ENCODE results near the gene CBLIF. TPM values are rescaled to one million over a fixed set of nuclear protein-coding genes. Genes with fewer than 3 reads are reported as not detected.
A peak's percentile ranks its signal among the peaks of the same experiment; 100 is the strongest.
"Not testable (repeated sequence)": the region's sequence is repeated elsewhere in the genome, so short reads cannot be mapped to it uniquely, and the experiment has no call there.

Gene CBLIF
- total RNA-seq, 1 donor from 2014 or later, result not detected

DNA sequence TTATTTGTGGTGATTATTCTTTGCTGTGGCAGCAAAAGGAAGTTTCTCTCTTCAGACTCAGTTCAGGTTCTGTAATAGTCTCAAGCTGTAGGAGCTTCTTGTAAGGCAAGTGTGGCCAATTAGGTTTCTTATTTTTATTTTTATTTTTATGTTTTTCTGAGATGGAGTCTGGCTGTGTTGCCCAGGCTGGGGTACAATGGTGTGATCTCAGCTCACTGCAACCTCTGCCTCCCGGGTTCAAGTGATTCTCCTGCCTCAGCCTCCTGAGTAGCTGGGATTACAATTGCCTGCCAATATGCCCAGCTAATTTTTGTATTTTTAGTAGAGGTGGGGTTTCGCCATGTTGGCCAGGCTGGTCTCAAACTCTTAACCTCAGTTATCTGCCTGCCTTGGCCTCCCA is 4.3 kb upstream of the CBLIF start:
- H3K9ac ChIP-seq (ENCODE audit: low read depth in 1 of 3, low read length in 3 of 3); H3K4me3 ChIP-seq (ENCODE audit: low read length in 3 of 3); H3K27ac ChIP-seq (ENCODE audit: low read depth, low read length); H3K4me1 ChIP-seq (ENCODE audit: control insufficient read depth in 3 of 3, insufficient read depth in 3 of 3, low read length in 3 of 3); H3K9me3 ChIP-seq (ENCODE audit: control insufficient read depth in 3 of 3, low read length in 3 of 3); H3K27me3 ChIP-seq (ENCODE audit: control insufficient read depth in 3 of 3, insufficient read depth in 3 of 3, low read length in 3 of 3); H3K36me3 ChIP-seq (ENCODE audit: control insufficient read depth in 3 of 3, insufficient read depth in 3 of 3, low read length in 3 of 3): not testable (repeated sequence)

DNA sequence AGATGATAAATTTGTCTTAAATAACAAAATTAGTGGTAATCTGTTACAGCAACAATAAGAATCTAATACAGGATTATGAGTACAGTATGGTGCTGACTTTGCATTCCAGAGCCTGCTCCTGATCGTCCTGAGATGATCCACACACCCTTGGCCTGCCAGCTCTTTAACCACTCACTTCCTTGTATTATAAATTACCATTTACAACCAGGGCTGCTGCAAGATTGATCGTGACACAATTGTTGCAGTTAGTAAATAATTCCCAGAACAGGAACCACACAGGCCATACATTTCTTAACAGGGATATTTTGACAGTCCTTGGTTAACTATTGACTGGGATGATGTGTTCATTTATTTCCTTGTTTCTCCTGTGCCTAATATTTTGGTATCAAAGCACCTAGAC is 3.8 kb upstream of the CBLIF start:
- Histone ChIP-seq H3K9me3 (ENCODE audit: control insufficient read depth in 3 of 3, low read length in 3 of 3) (no peaks in the 10 kb centered on the region), H3K4me1 (ENCODE audit: control insufficient read depth in 3 of 3, insufficient read depth in 3 of 3, low read length in 3 of 3) (no peaks in the 10 kb centered on the region), H3K36me3 (ENCODE audit: control insufficient read depth in 3 of 3, insufficient read depth in 3 of 3, low read length in 3 of 3) (no peaks in the 10 kb centered on the region), H3K27me3 (ENCODE audit: control insufficient read depth in 3 of 3, insufficient read depth in 3 of 3, low read length in 3 of 3) (no peaks in the 10 kb centered on the region), H3K9ac (ENCODE audit: low read depth in 1 of 3, low read length in 3 of 3) (no peak overlapping the region), H3K4me3 (ENCODE audit: low read length in 3 of 3) (no peak overlapping the region), H3K27ac (ENCODE audit: low read depth, low read length) (no peak overlapping the region)

DNA sequence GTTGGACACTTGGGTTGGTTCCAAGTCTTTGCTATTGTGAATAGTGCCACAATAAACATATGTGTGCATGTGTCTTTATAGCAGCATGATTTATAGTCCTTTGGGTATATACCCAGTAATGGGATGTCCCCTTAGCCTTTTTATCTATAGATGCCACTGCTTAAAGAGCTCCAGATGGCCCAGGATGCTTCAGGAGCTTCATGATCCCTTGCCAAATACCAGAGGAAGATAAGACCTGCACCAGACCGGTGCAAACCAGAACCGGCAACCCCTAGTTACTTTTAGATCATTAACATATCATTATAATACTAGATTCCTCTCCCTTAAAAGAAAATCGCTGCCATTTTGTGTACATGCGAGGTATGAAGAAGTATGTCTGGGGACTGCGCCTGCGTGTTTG is 3.1 kb upstream of the CBLIF start:
- not testable (repeated sequence) for H3K27me3 ChIP-seq (ENCODE audit: control insufficient read depth in 3 of 3, insufficient read depth in 3 of 3, low read length in 3 of 3); H3K9ac ChIP-seq (ENCODE audit: low read depth in 1 of 3, low read length in 3 of 3); H3K36me3 ChIP-seq (ENCODE audit: control insufficient read depth in 3 of 3, insufficient read depth in 3 of 3, low read length in 3 of 3); H3K9me3 ChIP-seq (ENCODE audit: control insufficient read depth in 3 of 3, low read length in 3 of 3); H3K27ac ChIP-seq (ENCODE audit: low read depth, low read length); H3K4me1 ChIP-seq (ENCODE audit: control insufficient read depth in 3 of 3, insufficient read depth in 3 of 3, low read length in 3 of 3); H3K4me3 ChIP-seq (ENCODE audit: low read length in 3 of 3)

DNA sequence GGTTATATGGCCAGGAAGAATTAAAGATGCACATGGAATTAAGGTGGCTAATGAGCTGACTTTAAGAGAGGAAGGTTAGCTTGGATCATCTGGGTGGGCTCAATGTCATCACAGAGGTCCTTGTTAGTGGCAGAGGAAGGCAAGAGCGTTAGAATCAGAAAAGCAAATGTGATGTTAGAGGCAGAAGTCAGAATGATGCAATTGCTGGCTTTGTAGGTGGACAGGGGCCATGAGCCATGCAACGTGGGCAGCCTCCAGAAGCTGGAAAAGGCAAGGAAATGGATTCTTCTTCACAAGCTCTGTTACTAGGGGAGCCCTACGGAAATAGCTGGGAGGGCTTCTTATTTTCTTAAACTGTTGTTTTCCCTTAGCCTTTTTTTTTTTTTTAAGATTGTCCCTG is 2.3 kb upstream of the CBLIF start:
- Histone ChIP-seq H3K4me3 (ENCODE audit: low read length in 3 of 3) (no peak overlapping the region), H3K9ac (ENCODE audit: low read depth in 1 of 3, low read length in 3 of 3) (no peak overlapping the region), H3K36me3 (ENCODE audit: control insufficient read depth in 3 of 3, insufficient read depth in 3 of 3, low read length in 3 of 3) (no peaks in the 10 kb centered on the region), H3K27ac (ENCODE audit: low read depth, low read length) (no peak overlapping the region), H3K27me3 (ENCODE audit: control insufficient read depth in 3 of 3, insufficient read depth in 3 of 3, low read length in 3 of 3) (no peaks in the 10 kb centered on the region), H3K4me1 (ENCODE audit: control insufficient read depth in 3 of 3, insufficient read depth in 3 of 3, low read length in 3 of 3) (no peaks in the 10 kb centered on the region), H3K9me3 (ENCODE audit: control insufficient read depth in 3 of 3, low read length in 3 of 3) (no peaks in the 10 kb centered on the region)

DNA sequence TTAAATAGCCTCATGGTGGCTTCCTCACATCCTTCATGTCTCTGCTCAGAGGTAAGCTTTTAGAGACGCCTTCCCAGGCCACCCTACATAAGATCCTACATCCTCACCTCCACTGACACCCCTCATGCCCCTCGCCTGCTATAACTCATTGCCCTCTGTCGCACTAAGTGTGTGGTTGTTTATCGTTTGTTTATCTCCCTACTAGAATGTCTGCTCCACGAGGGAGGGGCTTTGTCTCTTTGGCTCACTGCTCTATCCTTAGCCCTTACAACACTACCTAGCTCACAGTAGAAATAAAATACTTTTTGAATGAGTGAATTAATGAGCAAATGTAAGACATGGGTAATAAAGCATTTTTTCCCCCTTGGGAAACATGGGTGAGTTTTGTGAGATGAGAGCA is 1.3 kb upstream of the CBLIF start:
- Histone ChIP-seq H3K27ac (ENCODE audit: low read depth, low read length) (no peak overlapping the region), H3K36me3 (ENCODE audit: control insufficient read depth in 3 of 3, insufficient read depth in 3 of 3, low read length in 3 of 3) (no peaks in the 10 kb centered on the region), H3K4me3 (ENCODE audit: low read length in 3 of 3) (no peak overlapping the region), H3K27me3 (ENCODE audit: control insufficient read depth in 3 of 3, insufficient read depth in 3 of 3, low read length in 3 of 3) (no peaks in the 10 kb centered on the region), H3K9ac (ENCODE audit: low read depth in 1 of 3, low read length in 3 of 3) (no peak overlapping the region), H3K9me3 (ENCODE audit: control insufficient read depth in 3 of 3, low read length in 3 of 3) (no peaks in the 10 kb centered on the region), H3K4me1 (ENCODE audit: control insufficient read depth in 3 of 3, insufficient read depth in 3 of 3, low read length in 3 of 3) (no peaks in the 10 kb centered on the region)

DNA sequence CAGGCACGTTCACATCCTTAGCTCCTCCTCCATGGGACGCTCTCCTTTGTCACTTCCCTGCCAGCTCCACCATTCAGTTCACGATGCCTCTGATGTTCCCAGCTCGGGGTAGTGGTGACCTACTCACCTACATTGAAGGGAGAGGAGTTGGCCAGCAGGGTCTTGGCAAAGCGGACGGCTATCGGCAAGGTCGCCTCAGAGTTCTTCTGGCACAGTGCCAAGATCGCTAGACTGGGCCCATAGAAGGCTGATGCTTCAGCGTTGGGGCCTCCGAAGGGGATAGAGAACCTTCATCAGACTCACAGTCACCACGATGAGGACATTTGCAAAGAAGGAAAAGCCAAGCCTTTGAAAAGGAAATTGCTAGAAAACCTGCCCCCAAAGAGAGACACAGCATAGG is 3.0 kb downstream of the CBLIF start:
- no peak overlapping the region for H3K4me3 ChIP-seq (ENCODE audit: low read length in 3 of 3)
- H3K36me3 ChIP-seq (ENCODE audit: control insufficient read depth in 3 of 3, insufficient read depth in 3 of 3, low read length in 3 of 3), result no peaks in the 10 kb centered on the region
- no peak overlapping the region for H3K9ac ChIP-seq (ENCODE audit: low read depth in 1 of 3, low read length in 3 of 3)
- no peaks in the 10 kb centered on the region for H3K27me3 ChIP-seq (ENCODE audit: control insufficient read depth in 3 of 3, insufficient read depth in 3 of 3, low read length in 3 of 3)
- no peaks in the 10 kb centered on the region for H3K9me3 ChIP-seq (ENCODE audit: control insufficient read depth in 3 of 3, low read length in 3 of 3)
- no peak overlapping the region for H3K27ac ChIP-seq (ENCODE audit: low read depth, low read length)
- no peaks in the 10 kb centered on the region for H3K4me1 ChIP-seq (ENCODE audit: control insufficient read depth in 3 of 3, insufficient read depth in 3 of 3, low read length in 3 of 3)

DNA sequence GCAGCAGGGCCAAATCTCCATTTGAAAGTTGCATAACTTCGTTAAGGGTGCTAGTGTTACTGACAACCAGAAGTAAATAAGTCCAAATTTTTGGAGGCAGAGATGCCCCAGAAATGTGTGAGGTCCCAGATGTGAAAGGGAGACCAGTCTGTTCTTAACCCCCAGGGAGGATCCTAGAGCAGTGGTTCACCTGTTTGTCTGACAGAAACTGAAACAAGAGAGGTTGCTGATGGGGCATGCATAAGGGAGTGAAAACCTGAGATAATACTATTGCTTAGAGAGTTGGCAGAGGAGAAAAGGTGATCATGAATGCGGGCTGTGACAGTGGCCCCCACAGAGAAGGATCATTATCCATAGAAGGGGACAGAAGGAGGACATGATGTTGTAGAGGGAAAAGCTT is 3.8 kb downstream of the CBLIF start:
- no peak overlapping the region for H3K4me3 ChIP-seq (ENCODE audit: low read length in 3 of 3)
- no peaks in the 10 kb centered on the region for H3K4me1 ChIP-seq (ENCODE audit: control insufficient read depth in 3 of 3, insufficient read depth in 3 of 3, low read length in 3 of 3)
- no peak overlapping the region for H3K27ac ChIP-seq (ENCODE audit: low read depth, low read length)
- no peaks in the 10 kb centered on the region for H3K27me3 ChIP-seq (ENCODE audit: control insufficient read depth in 3 of 3, insufficient read depth in 3 of 3, low read length in 3 of 3)
- H3K36me3 ChIP-seq (ENCODE audit: control insufficient read depth in 3 of 3, insufficient read depth in 3 of 3, low read length in 3 of 3), result no peaks in the 10 kb centered on the region
- H3K9ac ChIP-seq (ENCODE audit: low read depth in 1 of 3, low read length in 3 of 3), result no peak overlapping the region
- H3K9me3 ChIP-seq (ENCODE audit: control insufficient read depth in 3 of 3, low read length in 3 of 3), result no peaks in the 10 kb centered on the region

DNA sequence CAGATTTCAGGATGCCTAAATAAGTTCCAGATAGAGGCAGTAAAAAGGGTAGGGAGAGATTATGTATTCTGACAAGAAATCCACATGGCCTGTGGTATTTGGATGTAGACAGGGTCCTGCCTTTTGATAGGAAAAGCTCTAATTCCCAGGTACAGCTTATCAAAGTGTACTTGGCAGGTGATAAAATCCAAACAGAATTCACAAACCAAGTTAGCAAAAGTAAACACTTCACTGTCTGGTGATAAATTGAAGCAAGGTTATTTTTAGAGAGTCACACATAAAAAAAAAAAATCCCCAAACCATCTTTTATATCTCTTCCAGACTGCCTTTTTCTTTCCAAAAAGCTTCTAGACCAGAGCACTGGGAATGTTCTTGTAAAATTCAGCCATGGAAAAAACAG is 5.7 kb downstream of the CBLIF start:
- Histone ChIP-seq H3K9ac (ENCODE audit: low read depth in 1 of 3, low read length in 3 of 3) (no peak overlapping the region), H3K27me3 (ENCODE audit: control insufficient read depth in 3 of 3, insufficient read depth in 3 of 3, low read length in 3 of 3) (no peaks in the 10 kb centered on the region), H3K27ac (ENCODE audit: low read depth, low read length) (no peak overlapping the region), H3K9me3 (ENCODE audit: control insufficient read depth in 3 of 3, low read length in 3 of 3) (no peaks in the 10 kb centered on the region), H3K36me3 (ENCODE audit: control insufficient read depth in 3 of 3, insufficient read depth in 3 of 3, low read length in 3 of 3) (no peaks in the 10 kb centered on the region), H3K4me3 (ENCODE audit: low read length in 3 of 3) (no peak overlapping the region), H3K4me1 (ENCODE audit: control insufficient read depth in 3 of 3, insufficient read depth in 3 of 3, low read length in 3 of 3) (no peaks in the 10 kb centered on the region)

DNA sequence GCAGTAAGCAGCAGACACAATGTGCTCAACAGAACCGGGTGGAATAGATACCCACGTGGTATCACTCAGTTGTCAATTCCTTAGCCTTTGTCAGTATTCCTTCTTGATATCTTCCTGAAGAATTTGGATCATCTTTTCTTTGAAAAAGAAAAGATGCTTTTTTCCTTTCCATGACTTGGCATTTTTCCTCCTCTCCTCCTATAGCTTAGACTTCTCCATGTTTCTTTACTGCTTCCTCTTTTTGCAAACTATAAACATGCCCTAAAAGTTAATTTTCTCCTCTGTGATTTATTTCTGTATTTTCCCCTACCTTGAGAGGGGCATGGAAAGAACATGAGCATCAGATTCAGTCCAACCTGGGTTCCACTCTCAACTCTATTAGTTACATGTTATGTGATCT is 11.7 kb downstream of the CBLIF start:
- no peaks in the 10 kb centered on the region for H3K36me3 ChIP-seq (ENCODE audit: control insufficient read depth in 3 of 3, insufficient read depth in 3 of 3, low read length in 3 of 3)
- H3K4me3 ChIP-seq (ENCODE audit: low read length in 3 of 3), result no peak overlapping the region
- no peaks in the 10 kb centered on the region for H3K9me3 ChIP-seq (ENCODE audit: control insufficient read depth in 3 of 3, low read length in 3 of 3)
- H3K27ac ChIP-seq (ENCODE audit: low read depth, low read length), result no peak overlapping the region
- H3K4me1 ChIP-seq (ENCODE audit: control insufficient read depth in 3 of 3, insufficient read depth in 3 of 3, low read length in 3 of 3), result no peaks in the 10 kb centered on the region
- no peaks in the 10 kb centered on the region for H3K27me3 ChIP-seq (ENCODE audit: control insufficient read depth in 3 of 3, insufficient read depth in 3 of 3, low read length in 3 of 3)
- H3K9ac ChIP-seq (ENCODE audit: low read depth in 1 of 3, low read length in 3 of 3), result no peak overlapping the region

DNA sequence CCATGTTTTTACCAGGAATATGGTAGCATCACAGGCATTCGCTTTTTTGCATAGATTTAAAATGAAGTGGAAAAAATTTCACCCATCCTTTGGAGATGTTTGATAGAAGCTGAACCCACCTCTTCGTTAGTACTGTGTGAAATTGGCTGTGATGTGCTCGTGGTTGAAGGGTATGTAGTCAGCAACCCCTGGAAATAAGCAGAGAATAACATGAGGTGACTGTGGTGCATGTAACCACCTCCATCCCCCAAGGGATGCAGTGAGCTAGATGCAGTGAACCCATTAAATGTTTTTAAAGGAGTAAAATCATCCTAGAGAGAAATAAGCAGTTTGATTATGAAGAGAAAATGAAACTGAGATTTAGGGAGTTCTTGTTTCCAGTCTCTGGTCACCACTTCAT is 15.9 kb downstream of the CBLIF start:
- Histone ChIP-seq H3K9me3 (ENCODE audit: control insufficient read depth in 3 of 3, low read length in 3 of 3) (no peaks in the 10 kb centered on the region), H3K27ac (ENCODE audit: low read depth, low read length) (no peak overlapping the region), H3K4me1 (ENCODE audit: control insufficient read depth in 3 of 3, insufficient read depth in 3 of 3, low read length in 3 of 3) (no peaks in the 10 kb centered on the region), H3K27me3 (ENCODE audit: control insufficient read depth in 3 of 3, insufficient read depth in 3 of 3, low read length in 3 of 3) (no peaks in the 10 kb centered on the region), H3K4me3 (ENCODE audit: low read length in 3 of 3) (no peak overlapping the region), H3K9ac (ENCODE audit: low read depth in 1 of 3, low read length in 3 of 3) (no peak overlapping the region), H3K36me3 (ENCODE audit: control insufficient read depth in 3 of 3, insufficient read depth in 3 of 3, low read length in 3 of 3) (no peaks in the 10 kb centered on the region)

DNA sequence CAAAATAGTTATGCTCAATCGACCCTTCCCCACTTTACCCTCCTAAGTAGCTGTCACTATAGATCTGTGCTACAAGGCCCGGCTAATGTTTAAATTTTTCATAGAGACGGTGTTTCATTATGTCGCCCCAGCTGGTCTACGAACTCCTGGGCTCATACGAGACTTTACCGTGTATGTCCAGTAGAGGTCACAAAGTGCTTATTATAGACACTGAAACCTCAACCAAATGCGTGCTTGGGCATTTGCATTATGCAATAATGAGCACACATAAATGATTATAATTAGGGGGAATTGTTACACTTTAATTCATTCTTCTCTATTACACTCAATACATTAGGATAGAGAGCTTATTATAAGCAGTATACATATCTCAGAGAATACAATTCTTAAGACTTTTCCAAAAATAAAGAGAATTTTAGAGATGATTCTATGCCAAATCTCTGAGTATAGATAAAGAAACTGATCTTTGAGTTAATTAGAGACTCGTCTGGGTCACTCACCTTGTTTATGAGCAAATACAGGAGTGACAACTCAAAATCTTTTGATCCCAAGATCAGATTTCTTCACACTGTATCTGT is 22.2 kb downstream of the CBLIF start:
- Histone ChIP-seq H3K27ac (ENCODE audit: low read depth, low read length) (no peak overlapping the region), H3K27me3 (ENCODE audit: control insufficient read depth in 3 of 3, insufficient read depth in 3 of 3, low read length in 3 of 3) (no peaks in the 10 kb centered on the region), H3K4me1 (ENCODE audit: control insufficient read depth in 3 of 3, insufficient read depth in 3 of 3, low read length in 3 of 3) (no peaks in the 10 kb centered on the region), H3K9ac (ENCODE audit: low read depth in 1 of 3, low read length in 3 of 3) (peak overlapping the region in 1 of 3 donors; percentile 19), H3K4me3 (ENCODE audit: low read length in 3 of 3) (no peak overlapping the region), H3K9me3 (ENCODE audit: control insufficient read depth in 3 of 3, low read length in 3 of 3) (no peaks in the 10 kb centered on the region), H3K36me3 (ENCODE audit: control insufficient read depth in 3 of 3, insufficient read depth in 3 of 3, low read length in 3 of 3) (no peaks in the 10 kb centered on the region)
